D721Med (cell line): Measurements from ENCODE around the gene ALLC.
"Not testable (repeated sequence)": the region's sequence is repeated elsewhere in the genome, so short reads cannot be mapped to it uniquely, and the experiment has no call there.

Experiments
- DNase-seq: peaks from one replicate; pipeline ENCODE4 v3.0.0; 2011; ENCODE audit warnings: low spot score; ENCODE audit not compliant: insufficient read length
- FAIRE-seq: peaks from 2 replicates; lab custom pipeline; 2011; peaks lifted over from hg19 to GRCh38; lab: Jason Lieb, UNC
- CTCF ChIP-seq: IDR thresholded peaks from 2 replicates; pipeline ENCODE4 v1.5.1; 2012; ENCODE audit warnings: mild to moderate bottlenecking, control low read depth; ENCODE audit not compliant: insufficient read depth; ENCODE audit errors: missing control alignments

The ALLC gene

GRCh38 chr2:3633982-3634595 lies 23.9 kb upstream of the ALLC start:
- DNase-seq (no peak), FAIRE-seq (no peak)
- TF ChIP-seq CTCF = no peak

GRCh38 chr2:3634596-3635121 lies 23.3 kb upstream of the ALLC start:
- DNase-seq (no peak), FAIRE-seq (no peak)
- no peak for TF ChIP-seq CTCF

GRCh38 chr2:3635171-3635974 lies 22.6 kb upstream of the ALLC start:
- TF ChIP-seq CTCF = no peak
- DNase-seq (no peak), FAIRE-seq (no peak)

- not testable (repeated sequence) for DNase-seq, FAIRE-seq
These were observed 22.0 kb upstream of the ALLC start for GRCh38 chr2:3635975-3636327.

GRCh38 chr2:3636586-3637310 lies 21.3 kb upstream of the ALLC start:
- no peak for TF ChIP-seq CTCF

GRCh38 chr2:3637311-3637675 lies 20.7 kb upstream of the ALLC start:
- DNase-seq = no peak
- TF ChIP-seq CTCF = no peak
- FAIRE-seq = no peak

More at GRCh38 chr2:3636586-3637310, 21.3 kb upstream of the ALLC start:
- FAIRE-seq = no peak
- no peak for DNase-seq

- no peak for FAIRE-seq
- DNase-seq = no peak
- no peak for TF ChIP-seq CTCF
These were observed 20.1 kb upstream of the ALLC start for GRCh38 chr2:3637692-3638455.
